GM19452 (cell line): ENCODE measurements around the gene COLEC11.

ENCODE experiments used
- ATAC-seq: cut with Tn5 transposase; IDR thresholded peaks from one replicate; pipeline ENCODE4 v1.9.1; 2021; ENCODE audit not compliant: unreplicated experiment

The COLEC11 gene

DNA sequence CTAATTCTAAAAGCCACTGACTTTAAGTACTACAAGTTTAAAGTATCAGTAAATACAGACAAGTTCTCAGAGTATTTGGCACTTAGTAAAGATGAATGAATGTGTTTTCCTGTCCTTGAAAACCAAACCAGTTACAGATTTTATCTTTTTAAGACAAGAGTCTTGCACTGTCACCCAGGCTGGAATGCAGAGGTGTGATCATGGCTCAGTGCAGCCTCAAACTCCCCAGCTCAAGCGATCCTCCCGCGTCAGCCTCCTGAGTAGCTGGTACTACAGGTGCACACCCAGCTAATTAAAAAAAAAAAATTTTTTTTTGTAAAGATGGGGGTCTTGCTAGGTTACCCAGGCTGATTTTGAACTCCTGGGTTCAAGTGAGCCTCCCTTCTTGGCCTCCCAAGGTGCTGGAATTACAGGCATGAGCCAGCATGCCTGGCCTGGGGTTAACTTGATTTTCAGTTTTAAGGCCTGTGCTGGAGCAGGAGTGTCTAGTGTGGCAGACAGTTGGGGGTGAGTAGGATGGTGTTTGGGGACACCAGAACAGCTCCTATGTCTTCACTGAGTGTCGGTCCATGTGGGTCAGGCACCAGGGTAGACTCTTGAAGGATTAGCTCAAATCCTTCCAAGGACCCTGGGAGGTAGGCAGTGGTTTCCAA is 10.2 kb upstream of the COLEC11 start:
- no peak for ATAC-seq

GRCh38 chr2:3585261-3586109 is 9.4 kb upstream of the COLEC11 start:
- no peak for ATAC-seq

- no peak for ATAC-seq
Observed at GRCh38 chr2:3586220-3586619, 8.7 kb upstream of the COLEC11 start.

DNA sequence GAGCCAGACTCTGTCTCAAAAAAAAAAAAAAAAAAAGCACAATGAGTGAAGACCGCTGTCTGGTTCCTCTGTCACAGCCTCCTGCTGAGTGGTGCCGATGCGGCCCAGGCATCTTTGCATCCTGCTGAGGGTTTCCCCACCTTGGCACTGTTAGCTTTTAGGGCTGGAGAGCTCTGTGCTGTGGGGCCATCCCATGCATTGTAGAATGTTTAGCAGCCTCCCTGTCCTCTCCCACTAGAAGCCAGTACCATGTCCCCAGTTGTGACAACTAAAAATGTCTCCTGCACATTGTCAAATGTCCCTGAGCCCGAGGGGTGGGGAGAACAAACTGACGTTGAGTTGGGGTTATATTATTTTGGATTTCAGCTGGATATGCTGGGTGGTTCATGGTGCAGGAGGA is 7.9 kb upstream of the COLEC11 start:
- ATAC-seq: no peak

DNA sequence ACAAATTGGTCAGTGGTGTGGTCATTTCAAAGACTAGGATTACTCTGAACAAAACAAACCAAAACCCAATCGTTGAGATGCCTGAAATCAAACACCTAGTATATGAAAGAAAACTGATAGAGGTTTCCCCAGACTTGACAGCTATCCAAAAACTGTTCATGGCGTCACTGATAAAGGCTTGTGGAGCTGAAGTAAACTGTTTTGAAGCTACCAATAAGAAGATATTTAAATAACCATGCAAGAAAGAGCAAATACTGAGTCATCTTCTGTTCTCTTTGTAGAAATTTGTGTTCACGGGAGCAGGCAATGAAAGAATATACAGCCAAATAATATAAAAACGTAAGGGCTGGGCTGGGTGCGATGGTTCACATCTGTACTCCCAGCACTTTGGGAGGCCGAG is 7.5 kb upstream of the COLEC11 start:
- no peak for ATAC-seq

GRCh38 chr2:3588084-3588483 is 6.8 kb upstream of the COLEC11 start:
- ATAC-seq: no peak

DNA sequence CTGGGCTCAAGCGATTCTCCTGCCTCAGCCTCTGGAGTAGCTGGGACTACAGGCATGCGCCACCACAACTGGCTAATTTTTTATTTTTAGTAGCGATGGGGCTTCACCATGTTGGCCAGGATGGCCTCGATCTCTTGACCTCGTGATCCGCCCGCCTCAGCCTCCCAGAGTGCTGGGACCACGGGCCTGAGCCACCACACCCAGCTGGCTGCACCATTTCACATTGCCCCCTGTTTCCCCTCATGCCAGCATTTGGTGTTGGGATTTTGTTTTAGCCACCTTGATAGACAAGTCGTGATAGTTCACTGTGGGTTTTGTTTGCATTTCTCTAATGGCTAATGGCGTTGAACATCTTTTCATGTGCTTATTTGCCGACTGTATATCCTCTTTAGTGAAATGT is 5.8 kb upstream of the COLEC11 start:
- ATAC-seq: no peak

GRCh38 chr2:3595404-3595803 is 492 bp downstream of the COLEC11 start:
- no peak for ATAC-seq

GRCh38 chr2:3595985-3596384 is 1.1 kb downstream of the COLEC11 start:
- no peak for ATAC-seq

GRCh38 chr2:3596901-3597417 is 2.0 kb downstream of the COLEC11 start:
- no peak for ATAC-seq

DNA sequence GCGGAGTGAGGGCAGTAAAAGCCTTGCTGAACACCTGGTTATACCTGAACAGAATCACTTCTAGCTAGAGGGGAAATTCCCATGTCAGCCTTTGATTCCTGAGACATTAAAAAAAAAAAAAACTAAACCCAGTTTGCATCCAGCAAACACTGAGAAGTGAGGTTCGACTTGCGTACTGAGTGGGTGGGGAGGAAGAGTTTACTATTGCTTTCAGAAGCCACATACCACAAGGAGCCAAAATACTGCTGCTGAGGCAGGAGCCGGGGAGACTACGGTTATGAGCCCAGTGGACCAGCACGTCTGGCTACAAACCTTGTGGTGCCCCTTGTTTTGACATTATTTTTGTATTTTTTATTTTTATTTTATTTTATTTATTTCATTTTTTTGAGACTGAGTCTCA is 2.7 kb downstream of the COLEC11 start:
- ATAC-seq: no peak

GRCh38 chr2:3598197-3598910 is 3.4 kb downstream of the COLEC11 start:
- ATAC-seq: no peak

DNA sequence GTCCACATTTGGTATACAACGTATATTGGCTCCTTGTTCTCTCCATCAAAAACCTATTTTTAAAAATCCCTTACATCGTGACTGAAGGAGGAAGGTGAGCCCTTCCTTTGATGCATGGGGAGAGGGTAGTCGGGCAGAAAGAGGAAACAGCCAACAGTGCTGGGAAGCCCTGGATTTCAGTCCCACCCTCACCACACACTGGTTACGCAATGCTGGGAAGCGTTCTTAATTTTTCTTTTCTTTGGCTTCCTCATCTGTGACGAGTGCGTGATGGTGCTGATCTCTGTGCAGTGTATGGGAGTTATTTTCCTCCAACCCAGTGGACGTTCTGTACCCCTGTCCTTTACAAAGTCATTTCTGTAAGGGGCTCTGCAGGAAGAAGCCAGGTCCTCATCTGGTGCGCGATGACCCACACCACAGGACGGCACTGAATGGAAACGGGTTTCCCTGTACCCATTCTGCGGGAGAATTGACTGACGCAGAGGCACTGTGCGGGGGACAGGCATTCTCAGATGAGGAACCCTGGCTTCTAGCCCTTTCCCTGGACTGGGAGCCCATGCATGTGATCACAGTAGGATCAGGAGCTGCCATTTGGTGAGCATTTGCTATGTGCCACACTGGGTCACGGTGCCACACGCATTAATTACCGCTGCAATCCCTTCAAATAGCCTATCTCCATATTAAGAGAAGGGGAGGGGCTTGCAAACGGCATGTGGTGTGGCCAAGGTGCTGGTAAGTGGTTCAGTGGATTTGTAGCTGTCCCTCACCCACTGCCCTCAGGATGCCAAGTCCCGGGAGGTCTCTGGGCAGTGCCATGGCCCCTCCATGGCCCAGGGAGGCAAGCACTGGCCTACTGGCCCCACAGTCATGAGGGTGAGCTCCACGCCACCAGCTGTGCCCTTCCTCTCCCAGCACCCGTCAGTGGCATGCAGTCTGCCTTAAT is 4.3 kb downstream of the COLEC11 start:
- ATAC-seq: no peak

- no peak for ATAC-seq
Observed at GRCh38 chr2:3600256-3600855, 5.4 kb downstream of the COLEC11 start.

GRCh38 chr2:3601561-3602271 is 6.8 kb downstream of the COLEC11 start:
- ATAC-seq: no peak

DNA sequence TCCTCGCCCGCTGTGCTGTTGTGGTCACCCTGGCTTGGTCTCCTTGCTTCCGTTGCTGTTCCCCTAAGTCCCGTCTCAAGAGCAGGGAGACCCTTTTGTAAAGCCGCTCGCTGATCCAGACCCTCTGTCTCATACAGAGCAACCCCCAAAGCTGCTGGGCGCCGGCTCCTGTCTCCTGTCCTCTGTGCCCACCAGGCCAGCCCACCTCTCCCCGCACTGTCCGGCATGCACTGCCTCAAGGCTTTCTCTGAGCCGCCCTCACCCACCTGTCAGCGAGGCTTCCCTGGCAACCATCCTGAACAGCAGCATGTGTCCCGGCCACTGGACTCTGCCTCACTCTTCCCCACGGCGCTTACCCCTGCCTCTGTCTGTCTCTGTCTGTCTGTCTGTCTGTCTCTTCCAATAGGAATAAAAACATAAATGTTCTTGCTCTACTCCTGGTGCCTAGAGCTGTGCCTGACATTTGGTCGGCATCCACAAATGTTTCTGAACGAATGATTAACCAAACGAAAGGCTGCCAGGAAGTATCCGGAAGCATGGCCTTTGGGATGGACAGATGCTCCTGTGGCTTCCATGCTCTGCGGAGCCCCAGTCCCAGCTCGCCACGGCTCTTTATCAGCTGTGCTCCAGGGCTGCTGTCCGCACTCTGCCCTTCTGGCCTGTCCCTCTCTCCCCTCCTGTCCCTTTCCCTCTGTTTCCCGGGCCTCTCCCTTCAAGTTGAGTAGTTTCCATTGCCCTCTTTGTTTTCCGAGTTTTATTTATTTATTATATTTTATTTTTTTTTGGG is 7.8 kb downstream of the COLEC11 start:
- ATAC-seq: no peak

- no peak for ATAC-seq
Observed at GRCh38 chr2:3603536-3604206, 8.8 kb downstream of the COLEC11 start.

DNA sequence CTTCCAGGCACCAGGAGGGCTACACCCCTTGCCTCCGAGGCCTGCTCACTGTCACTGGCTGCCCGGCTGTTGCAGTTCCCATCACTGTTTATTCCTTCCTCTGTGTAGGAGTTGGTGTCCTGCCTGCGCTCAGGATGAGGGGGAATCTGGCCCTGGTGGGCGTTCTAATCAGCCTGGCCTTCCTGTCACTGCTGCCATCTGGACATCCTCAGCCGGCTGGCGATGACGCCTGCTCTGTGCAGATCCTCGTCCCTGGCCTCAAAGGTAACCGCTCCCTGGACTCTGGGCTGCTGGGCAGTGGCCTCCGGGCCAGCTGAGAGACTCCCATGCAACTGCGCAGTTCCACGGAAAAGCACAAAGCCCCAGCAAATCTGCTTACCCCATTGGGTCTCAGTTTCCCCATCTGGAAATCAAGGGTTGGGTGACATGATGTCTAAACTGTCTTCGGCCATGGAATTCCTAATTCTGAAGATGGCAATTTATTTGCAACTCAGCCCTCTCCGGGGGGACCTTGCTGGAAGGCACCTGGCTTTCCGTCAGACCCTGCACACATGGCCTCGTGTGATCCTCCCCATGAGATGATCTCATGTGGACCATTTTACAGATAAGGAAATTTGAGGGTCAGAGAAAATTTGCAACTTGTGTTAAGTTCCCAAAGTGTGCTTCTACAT is 9.4 kb downstream of the COLEC11 start:
- ATAC-seq: no peak
